Activated T-cell treated with anti-CD3 and anti-CD28 coated beads for 1 hour (primary cell): ENCODE measurements around the gene NARS2.

Source experiments
- DNase-seq: peaks from one replicate; pipeline ENCODE4 v3.0.0-alpha.2; 2020; ENCODE audit warnings: low read depth

NARS2 gene

GRCh38 chr11:78432956-78433355 is 141.7 kb downstream of the NARS2 start:
- DNase-seq = no peak

- no peak for DNase-seq
These were observed 142.6 kb downstream of the NARS2 start for GRCh38 chr11:78432058-78432515.

- DNase-seq = no peak
These were observed 145.0 kb downstream of the NARS2 start for GRCh38 chr11:78429660-78430059.

- DNase-seq = no peak
These were observed 145.5 kb downstream of the NARS2 start for GRCh38 chr11:78429209-78429608.

GRCh38 chr11:78428773-78429172 is 145.9 kb downstream of the NARS2 start:
- no peak for DNase-seq

- DNase-seq = no peak
These were observed 146.4 kb downstream of the NARS2 start for GRCh38 chr11:78428266-78428636.

GRCh38 chr11:78427615-78428265 is 146.9 kb downstream of the NARS2 start:
- no peak for DNase-seq

GRCh38 chr11:78426845-78427244 is 147.8 kb downstream of the NARS2 start:
- no peak for DNase-seq

- no peak for DNase-seq
These were observed 149.1 kb downstream of the NARS2 start for GRCh38 chr11:78425399-78426070.

GRCh38 chr11:78424334-78425270 is 150.1 kb downstream of the NARS2 start:
- DNase-seq = no peak

- DNase-seq = no peak
These were observed 151.4 kb downstream of the NARS2 start for GRCh38 chr11:78423241-78423640.

GRCh38 chr11:78420796-78421209 is 153.9 kb downstream of the NARS2 start:
- DNase-seq = no peak

- peak; percentile 36 for DNase-seq
These were observed 154.4 kb downstream of the NARS2 start for GRCh38 chr11:78420255-78420764.

- DNase-seq = no peak
These were observed 155.3 kb downstream of the NARS2 start for GRCh38 chr11:78419327-78419726.

GRCh38 chr11:78418584-78419211 is 156.0 kb downstream of the NARS2 start:
- DNase-seq = no peak

GRCh38 chr11:78417888-78418583 is 156.6 kb downstream of the NARS2 start:
- peak; percentile 67 for DNase-seq

- DNase-seq = no peak
These were observed 157.3 kb downstream of the NARS2 start, which contains the start of gene GAB2 for GRCh38 chr11:78417175-78417887. Gene GAB2 (minus strand): TSS chr11:78417820. CDS start chr11:78417720, 100 bp downstream.

- peak; percentile 72 for DNase-seq
These were observed 158.1 kb downstream of the NARS2 start for GRCh38 chr11:78416285-78417174.

- no peak for DNase-seq
These were observed 159.3 kb downstream of the NARS2 start for GRCh38 chr11:78415338-78415737.
